ENCODE data around the gene PAX9.

Gene PAX9

DNA sequence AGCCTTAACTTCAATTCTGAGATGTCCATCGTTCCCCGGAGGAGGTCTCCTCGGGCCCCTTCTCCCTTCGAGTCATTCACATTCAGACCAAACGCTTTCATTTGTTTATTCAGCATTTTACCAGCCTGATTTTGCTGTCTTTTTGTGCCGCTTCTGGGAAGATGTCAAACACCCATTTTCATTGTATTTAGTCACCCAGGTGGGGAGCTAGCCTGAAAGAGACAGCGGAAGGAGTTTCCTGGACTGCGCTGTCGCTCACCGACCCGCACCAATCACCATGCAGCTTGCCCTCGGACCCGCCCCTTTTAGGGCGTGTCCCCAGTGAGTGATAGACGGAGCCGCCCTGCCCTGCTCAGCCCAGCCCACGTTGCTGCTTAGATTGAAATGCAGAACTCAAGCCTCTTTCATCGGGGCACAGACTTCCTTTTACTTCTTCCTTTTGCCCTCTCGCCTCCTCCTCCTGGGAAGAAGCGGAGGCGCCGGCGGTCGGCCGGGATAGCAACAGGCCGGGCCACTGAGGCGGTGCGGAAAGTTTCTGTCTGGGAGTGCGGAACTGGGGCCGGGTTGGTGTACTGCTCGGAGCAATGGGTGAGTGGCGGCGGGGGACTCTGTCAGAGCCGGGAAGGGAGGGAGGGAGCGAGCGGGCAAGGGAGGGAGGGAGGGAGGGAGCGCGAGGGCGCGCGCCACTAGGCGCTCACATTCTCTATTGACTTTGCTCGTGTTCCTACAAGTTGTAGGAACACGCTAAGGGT, at the start of gene PAX9:
TSS of gene PAX9 (plus strand) at position 355 of the 752 bp plus-strand sequence. CDS start at position 585, 230 bp downstream.
- peak within 1 kb of the TSS; percentile 36 for H3K4me3 ChIP-seq (replicated peaks; ENCODE audit: low read depth, low read length)
- TF ChIP-seq, protein P1, sequence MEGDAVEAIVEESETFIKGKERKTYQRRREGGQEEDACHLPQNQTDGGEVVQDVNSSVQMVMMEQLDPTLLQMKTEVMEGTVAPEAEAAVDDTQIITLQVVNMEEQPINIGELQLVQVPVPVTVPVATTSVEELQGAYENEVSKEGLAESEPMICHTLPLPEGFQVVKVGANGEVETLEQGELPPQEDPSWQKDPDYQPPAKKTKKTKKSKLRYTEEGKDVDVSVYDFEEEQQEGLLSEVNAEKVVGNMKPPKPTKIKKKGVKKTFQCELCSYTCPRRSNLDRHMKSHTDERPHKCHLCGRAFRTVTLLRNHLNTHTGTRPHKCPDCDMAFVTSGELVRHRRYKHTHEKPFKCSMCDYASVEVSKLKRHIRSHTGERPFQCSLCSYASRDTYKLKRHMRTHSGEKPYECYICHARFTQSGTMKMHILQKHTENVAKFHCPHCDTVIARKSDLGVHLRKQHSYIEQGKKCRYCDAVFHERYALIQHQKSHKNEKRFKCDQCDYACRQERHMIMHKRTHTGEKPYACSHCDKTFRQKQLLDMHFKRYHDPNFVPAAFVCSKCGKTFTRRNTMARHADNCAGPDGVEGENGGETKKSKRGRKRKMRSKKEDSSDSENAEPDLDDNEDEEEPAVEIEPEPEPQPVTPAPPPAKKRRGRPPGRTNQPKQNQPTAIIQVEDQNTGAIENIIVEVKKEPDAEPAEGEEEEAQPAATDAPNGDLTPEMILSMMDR (IDR thresholded peaks at IDR 0.05; ENCODE audit: low read length, missing control alignments) = no peak
- peak; percentile 53 for DNase-seq (ENCODE audit: low read depth)

GRCh38 chr14:36617824-36618223, 43.8 kb upstream of the PAX9 start:
- no peak for DNase-seq (ENCODE audit: low read depth)
- TF ChIP-seq, protein P1 (IDR thresholded peaks at IDR 0.05; ENCODE audit: low read length, missing control alignments) = no peak
- H3K4me3 ChIP-seq (replicated peaks; ENCODE audit: low read depth, low read length) = no peak overlapping the region

DNA sequence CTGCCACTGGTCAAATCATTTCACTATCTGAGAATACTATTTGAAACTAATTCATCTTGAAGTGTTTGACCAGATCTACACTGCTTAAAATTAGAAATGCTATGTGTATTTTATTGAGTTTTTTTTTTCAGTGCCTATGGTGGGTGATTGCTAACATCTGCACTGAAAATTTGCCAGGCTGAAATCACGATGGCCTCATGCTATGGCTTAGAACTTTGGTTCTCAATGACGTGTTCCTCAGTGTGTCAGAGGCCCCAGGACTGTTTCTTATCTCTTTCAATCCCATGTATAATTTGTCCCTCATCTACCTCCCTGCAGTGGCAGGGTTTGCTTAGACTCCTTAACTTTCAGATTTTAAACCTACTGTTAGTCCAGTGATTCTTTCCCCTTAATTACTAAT, 43.0 kb upstream of the PAX9 start:
- no peak overlapping the region for H3K4me3 ChIP-seq (replicated peaks; ENCODE audit: low read depth, low read length)
- TF ChIP-seq, protein P1 (IDR thresholded peaks at IDR 0.05; ENCODE audit: low read length, missing control alignments) = no peak
- no peak for DNase-seq (ENCODE audit: low read depth)

- TF ChIP-seq, protein P1 (IDR thresholded peaks at IDR 0.05; ENCODE audit: low read length, missing control alignments) = no peak
- no peak for DNase-seq (ENCODE audit: low read depth)
- H3K4me3 ChIP-seq (replicated peaks; ENCODE audit: low read depth, low read length) = no peak overlapping the region
These were observed 42.5 kb upstream of the PAX9 start for GRCh38 chr14:36619131-36619530.

GRCh38 chr14:36619853-36620252, 41.8 kb upstream of the PAX9 start:
- TF ChIP-seq, protein P1 (IDR thresholded peaks at IDR 0.05; ENCODE audit: low read length, missing control alignments) = no peak
- DNase-seq (ENCODE audit: low read depth) = no peak
- H3K4me3 ChIP-seq (replicated peaks; ENCODE audit: low read depth, low read length) = no peak overlapping the region

- no peak for DNase-seq (ENCODE audit: low read depth)
- TF ChIP-seq, protein P1 (IDR thresholded peaks at IDR 0.05; ENCODE audit: low read length, missing control alignments) = no peak
- no peak overlapping the region for H3K4me3 ChIP-seq (replicated peaks; ENCODE audit: low read depth, low read length)
These were observed 36.6 kb upstream of the PAX9 start for GRCh38 chr14:36625014-36625413.

DNA sequence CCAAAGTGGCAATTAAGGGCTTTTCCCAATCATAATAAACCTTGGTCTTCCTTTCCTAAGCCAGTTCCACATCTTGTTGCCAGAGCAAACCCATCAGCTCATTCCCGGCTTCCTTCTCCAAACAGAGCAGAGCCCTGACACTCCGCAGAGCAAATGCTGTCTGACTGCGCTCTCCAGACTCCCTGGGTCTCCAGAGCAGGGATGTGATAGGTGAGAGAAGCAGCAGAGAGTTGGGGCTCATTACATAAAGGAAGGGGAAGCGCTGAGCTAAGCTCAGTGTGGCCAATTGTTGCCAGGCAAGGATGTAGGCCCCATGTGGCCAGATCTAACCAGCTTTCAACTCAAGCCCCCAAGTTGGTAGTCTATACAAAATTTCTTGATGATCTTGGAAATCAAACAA, 36.2 kb upstream of the PAX9 start:
- TF ChIP-seq, protein P1 (IDR thresholded peaks at IDR 0.05; ENCODE audit: low read length, missing control alignments) = no peak
- no peak for DNase-seq (ENCODE audit: low read depth)
- no peak overlapping the region for H3K4me3 ChIP-seq (replicated peaks; ENCODE audit: low read depth, low read length)
